NCI-H524 (cell line): Measurements from ENCODE around the gene RABGAP1L.

Experiments
- DNase-seq, 2 experiments: peaks; one replicate each; lab custom pipeline; 2025; lab: John Stamatoyannopoulos, UW

The RABGAP1L gene

DNA sequence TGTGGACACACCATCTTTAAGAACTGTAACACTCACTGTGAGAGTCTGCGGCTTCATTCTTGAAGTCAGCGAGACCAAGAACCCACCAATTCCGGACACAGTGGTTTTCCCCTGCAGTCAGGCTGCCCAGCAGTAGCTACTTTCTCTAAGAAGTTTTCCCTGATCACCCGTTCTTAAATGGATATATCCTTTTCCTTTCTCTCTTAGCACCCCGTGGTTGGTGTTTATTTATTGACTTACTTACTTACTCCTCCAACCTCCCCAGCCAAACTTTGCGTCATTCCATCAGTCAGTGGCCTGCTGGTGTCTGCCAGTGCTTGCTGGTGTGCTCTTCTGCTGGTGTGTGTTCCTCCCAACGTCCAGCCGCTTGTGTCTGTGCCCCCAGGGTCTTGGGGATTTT is 553.2 kb downstream of the RABGAP1L start:
- no peak for DNase-seq

DNA sequence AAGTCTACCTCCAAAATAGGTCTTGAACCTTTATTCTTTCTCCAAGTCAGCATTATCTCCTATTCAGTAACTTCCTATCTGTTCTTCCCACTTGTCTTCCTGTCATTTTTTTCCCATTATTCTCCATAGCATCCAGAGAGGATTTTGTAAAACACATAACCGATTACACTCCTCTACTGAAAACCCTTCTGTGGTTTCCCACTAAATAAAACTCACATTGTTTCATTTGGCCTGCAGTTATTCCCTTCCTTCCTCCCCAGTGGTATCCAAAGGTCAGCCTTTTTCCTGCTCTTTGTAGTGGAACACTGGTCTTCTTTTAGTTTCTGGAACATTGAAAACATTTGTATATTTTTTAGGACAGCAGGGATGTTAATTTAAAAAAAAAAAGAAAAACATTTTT is 554.5 kb downstream of the RABGAP1L start:
- DNase-seq: no peak

DNA sequence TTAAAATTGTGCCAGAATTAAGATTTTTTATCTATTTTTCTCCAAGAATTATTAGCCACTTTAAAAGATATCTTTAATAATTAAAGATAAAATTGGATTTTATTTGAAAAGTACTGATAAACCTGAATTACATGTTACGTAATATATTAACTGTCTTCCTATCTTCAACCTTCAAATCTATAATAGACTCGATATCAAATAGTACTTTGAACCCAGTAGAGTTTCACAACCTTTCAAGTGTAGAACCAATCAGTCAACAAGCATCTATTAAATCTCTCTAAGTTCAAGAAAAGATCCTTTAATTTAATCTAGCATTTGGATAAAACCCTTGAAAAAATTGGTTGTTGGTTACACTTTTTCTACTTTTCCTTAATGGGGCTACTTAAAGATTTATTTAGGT is 559.9 kb downstream of the RABGAP1L start:
- DNase-seq: no peak

DNA sequence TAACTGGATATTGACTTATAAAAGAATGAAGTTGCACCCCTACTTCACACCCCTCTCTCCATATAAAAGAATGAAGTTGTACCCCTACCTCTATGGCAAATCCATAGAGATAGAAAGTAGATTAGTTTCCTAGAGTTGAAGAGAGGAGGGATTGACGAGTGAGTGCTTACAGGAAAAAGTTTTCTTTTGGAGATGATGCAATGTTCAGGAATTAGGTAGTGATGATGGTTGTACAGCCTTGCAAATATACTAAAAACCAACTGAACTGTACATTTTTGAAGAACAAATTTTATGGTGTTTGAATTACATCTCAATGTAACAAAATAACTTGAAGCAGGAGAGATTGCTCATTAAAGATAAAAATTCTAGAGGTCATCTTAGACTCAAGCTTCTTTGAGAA is 561.3 kb downstream of the RABGAP1L start:
- DNase-seq: no peak

DNA sequence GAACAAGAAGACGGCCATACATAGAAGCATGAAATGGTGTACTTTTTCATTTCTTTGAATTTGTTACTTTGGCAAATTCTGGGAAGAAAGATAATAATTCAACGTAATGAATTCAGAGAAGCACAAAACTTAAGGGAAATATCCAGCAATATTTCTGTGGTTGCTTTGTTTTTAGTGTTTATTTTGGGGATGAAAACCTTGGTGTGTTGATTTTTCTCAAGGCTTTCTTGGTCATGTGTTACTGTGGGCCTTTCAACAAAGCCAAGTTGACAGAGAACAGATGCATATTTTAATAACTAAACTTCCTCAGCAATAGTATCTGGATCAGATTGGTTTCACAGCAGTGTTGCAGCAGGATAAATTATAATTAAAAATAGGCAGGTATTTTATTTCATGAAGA is 561.9 kb downstream of the RABGAP1L start:
- DNase-seq: no peak

DNA sequence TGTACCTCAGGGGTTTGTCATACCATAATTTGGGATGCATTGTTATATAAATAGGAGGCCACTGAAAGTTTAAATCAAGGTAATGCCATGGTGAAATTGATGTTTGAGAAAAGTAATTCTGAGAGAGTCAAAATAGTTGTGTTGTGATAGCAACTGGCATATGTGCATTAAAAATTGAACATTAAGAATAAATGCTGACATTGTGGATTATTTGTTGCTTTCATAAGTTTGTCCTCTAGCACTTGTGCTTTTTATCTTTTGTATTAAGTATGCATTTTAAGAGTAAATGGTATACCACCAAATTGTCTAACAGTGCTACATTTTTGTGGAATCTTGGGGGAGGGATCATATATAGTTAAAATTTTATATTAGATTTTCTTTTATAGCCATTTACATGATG is 564.5 kb downstream of the RABGAP1L start:
- no peak for DNase-seq

DNA sequence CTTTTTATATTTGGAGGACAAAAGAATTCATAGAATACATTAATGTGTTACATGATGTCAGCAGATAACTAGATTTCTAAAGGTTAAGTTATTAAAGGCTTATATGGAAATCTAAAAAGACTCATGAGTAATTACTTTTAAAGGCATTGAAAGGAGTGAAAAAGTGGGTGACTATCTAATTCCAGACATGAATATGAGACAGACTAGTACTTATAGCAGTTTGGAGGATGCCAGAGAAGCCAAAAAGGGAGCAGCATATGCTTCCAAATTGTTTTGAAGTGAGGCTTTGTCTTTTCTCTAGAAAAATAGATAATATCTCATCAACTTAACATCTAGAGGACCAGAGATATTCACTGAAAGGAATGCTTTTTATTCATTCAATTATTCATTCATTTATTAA is 564.9 kb downstream of the RABGAP1L start:
- DNase-seq: no peak

DNA sequence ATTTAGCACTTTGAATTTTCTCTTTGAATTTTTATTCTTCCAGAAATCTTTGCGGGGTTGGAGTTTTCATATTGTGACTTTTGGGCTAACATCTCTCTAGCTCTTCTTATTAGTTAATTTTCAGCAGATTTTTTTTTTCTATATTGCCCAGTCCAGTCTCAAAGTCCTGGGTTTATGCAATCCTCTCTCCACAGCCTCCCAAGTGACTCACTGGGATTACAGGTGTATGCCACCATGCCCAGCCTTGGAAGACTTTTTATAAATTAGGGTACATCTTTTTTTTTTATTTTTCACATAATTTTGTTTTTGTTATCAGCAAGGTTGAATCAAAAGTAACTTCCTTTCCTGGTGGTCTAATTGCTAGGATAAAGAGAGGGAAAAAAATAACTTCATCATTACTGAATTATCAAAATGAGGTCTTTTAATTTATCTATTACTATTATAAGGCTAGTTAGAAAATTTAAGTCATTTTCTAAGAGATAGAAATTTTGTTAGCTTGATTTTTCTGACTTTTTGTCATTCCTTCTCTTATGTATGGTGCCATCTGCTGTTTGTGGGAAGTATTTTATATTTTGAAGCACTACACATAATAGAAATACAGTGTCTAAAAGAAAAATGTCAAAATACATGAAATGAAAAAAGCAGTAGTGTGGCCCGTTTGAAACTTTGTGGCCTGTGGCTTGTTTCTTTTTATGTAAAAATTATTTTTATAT is 567.0 kb downstream of the RABGAP1L start:
- peak in 1 of 2 experiments; percentile 5 for DNase-seq

DNA sequence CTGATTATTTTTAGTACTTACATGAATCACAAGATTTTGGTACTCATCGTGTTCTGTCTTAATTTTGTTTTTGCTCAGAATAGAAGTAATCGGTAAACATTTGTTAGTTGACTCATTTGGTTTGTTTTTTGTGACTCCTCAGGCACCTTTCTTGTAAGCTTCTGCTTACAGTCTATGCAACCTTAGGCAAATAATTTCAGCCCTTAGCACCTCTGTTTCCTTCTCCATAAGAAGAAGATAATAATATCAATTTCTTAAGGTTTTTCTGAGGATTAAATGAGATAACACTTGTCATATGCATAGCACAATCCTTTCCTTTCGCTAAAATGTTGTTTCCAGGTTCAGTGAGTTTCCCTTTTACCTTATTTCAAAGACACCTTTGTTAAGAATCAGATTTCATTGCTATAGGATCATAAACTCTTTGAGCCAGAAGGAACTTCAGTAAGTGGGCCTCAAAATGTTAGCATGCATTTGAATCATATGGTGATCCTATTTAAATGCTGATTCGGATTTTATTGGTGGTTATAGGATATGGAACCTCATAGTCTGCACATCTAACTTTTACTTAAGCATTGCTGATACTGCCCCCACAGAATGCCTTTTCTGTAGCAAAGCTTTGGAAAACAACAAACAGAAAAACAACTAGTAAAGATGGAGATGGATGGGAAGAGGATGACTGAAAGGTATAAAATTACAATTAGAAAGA is 567.7 kb downstream of the RABGAP1L start:
- no peak for DNase-seq

DNA sequence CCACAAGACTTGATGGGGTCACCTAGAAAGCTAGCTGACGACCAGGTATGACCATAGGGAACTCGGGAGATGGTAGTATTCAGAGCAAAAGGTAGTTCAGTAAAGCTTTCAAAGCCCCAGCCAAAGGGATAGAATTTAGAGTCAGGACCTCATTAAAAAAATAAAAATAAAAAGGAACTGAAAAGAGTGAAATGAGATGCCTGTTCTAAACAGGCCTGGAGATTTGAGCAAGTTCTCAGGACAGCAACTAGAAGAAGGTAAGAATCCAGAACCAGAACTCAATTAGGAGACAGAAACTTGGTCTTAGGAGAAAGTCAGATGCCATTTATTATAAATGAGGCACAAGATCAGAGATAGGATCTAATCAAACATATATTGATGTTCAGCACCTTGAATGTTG is 575.0 kb downstream of the RABGAP1L start:
- DNase-seq: no peak

DNA sequence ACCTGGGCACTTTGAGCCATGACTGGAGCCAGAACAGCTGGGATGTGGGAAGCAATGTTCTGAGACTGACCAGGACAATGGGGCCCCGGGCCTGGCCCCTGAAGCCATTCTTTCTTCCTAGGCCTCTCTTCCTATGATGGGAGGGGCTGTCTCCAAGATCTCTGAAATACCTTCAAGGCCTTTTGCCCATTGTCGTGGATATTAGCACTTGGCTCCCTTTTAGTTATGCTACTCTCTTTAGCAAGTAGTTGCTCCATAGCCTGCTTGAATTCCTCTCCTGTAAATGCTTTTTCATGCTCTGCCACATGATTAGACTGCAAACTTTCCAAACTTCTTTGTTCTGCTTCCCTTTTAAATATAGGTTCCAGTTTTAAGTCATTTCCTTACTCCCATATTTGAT is 577.5 kb downstream of the RABGAP1L start:
- DNase-seq: no peak

DNA sequence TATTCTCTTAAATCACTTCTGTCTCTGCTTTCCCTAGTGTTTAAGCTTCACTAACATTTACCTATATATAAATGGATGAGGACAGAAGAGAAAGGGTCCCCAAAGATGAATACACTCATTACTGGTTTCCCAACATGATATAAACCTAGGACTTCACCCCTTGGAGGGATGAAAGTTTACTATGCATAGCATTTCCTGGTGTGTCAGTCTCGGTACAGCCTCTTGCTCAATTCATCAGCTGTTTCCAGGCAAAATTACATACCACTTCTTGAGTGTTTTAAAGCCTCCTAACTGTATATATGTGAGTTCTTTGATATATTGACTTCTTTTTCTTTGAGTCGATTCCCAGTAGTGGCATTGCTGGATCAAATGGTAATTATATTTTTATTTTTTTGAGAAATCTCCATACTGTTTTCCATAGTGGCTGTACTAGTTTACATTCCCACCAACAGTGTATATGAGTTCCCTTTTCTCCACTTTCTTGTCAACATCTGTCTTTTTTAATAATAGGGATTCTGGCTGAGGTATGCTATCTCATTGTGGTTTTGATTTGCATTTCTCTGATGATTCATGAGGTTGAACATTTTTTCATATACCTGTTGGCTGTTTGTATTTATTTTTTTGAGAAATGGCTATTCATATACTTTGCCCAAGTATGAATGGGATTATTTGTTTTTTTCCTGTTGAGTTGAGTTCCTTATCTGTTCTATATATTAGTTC is 581.1 kb downstream of the RABGAP1L start:
- no peak for DNase-seq

DNA sequence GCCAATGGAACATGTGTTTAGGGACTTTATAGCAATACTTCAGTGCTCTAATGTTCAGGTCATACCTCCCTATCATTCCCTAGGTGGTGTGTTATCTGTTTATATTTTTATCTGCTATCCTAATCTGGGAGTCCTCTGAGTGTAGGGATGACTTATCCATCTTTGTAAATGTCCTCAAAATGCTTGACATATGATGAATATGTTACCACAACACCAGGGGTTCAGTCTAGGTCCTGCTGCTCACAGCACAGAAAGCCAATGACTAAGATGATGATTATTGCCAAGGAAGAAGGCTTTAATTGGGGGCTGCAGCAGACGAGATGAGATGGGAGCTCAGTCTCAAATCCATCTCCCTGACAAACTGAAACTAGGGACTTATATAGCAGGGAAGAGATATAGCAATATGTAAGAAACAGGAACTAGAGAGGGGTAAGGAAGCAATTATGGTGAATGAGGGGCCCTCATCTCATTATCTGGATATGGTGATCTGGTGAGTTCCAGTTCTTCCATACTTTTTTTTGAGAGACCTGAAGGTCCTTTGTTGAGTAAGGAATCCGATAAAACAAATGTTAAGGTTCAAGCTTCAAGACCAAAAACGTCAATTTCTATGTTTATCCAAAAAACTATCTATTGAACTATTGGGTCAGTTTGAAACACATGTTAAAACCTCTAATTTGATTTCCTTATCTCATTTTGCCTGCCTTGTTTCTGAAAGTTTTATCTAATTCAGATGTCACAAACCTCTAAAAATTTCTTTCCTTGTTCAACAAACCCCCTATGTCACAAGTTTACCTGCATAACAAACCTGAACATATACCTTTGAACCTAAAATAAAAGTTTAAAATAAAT is 583.7 kb downstream of the RABGAP1L start:
- no peak for DNase-seq

DNA sequence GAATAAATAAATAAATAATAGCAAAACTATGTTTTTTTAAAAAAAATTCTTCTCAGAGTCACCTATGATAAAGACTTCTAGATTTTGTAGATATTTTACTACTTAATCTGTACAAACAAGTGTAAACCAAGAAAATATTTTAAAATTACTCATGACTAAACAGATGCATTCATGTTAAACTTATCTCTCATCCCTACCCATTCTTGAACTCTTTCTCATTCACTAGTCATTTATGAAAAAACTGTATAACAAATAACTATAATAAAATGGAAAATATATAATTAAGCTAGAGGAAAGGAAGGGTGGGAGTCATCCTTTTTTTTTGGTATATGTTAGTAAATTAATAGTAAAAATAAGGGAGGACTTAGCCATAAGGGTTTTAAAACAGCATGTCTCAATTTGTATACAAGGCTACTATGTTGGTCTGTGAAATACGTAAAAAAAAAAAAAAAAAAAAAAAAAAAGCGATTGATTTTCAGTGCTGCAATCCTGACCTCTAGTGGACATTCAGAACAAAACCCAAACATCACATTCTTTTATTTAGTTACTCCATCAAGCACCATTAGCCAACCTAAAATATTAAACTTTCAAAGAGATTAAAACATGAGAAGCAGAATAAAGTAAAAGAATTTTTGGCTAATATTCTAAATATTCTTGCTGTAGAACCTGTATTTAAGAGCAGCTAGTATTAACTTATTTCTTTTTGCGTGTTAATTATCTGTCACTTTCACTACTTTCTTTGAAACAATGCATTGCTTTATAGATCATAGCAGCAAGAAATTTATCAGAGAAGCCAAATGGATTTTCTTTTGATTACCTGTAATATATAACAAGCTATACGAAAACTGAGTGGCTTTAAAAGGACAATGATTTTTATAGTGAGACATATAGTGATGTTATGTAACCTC is 584.6 kb downstream of the RABGAP1L start:
- DNase-seq: peak in 1 of 2 experiments; percentile 51

DNA sequence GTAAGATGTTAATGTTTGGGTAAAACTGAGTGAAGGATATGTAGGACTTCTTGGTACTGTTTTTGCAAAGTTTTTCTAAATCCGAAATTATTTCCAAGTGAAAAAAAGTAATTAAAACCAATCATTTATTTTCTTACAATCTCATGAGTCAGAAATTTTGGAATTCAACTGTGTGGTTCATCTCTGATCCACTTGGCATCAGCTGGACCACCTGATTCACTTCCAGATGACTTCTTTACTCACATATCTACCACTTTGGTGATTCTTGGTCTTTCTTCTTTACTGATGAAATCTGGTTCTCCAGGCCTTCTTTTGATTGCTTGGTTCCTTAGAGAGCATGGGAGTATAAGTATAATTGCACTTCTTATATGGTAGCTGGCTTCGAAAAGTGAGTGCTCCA is 585.6 kb downstream of the RABGAP1L start:
- DNase-seq: no peak

DNA sequence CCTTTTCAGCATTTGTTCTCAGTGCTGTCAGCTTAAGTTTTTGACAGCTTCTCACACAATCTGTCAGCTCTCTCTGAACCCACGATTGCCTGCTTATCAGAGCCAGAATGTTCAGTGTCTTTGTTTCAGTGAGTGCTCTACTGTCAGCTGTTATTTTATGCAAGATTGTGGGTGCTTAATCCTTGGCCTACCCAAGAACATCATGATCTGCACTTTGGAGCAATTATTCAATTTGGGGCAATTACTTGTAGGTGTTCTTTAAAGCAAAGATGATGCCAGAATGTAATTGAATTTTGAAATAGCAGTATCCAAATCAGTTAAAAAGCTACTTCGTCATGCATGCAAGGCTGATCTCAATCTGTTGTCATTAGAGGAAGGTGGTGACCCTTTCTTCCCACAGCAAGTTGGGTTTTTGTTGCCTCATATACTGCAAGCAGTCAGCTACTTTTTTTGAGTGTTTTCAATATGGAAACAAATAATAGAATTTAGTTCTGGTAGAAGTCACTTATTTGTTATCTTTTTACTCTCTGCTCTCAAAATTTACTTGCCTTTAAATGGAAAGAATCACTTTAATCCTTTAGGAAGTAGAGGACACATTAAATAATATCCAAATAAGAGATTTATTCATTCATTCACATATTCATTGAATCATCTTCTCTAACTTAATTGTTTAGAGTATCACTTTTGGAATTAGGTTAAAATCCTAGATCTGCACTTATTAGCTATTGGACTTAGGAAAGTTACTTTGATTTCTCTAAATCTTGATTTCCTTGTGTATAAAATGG is 586.9 kb downstream of the RABGAP1L start:
- DNase-seq: peak; percentile 85 to 88

DNA sequence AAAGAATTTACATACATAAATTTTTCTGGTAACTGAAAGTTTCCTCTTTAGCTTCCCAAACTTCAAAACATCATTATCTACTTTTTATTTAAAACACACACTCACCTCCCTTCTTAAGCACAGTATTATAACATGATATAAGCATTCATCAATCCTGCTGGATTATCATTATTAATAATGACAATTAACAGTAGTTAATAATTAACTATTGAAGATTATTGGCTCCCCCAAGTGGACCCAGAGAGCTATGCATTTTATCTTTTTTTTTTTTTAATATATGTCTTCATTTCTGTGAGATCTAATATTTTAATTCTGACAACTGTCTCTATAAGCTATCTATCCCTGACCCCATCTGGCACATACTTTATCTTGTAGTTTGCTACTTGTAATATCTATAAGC is 588.3 kb downstream of the RABGAP1L start:
- DNase-seq: no peak

DNA sequence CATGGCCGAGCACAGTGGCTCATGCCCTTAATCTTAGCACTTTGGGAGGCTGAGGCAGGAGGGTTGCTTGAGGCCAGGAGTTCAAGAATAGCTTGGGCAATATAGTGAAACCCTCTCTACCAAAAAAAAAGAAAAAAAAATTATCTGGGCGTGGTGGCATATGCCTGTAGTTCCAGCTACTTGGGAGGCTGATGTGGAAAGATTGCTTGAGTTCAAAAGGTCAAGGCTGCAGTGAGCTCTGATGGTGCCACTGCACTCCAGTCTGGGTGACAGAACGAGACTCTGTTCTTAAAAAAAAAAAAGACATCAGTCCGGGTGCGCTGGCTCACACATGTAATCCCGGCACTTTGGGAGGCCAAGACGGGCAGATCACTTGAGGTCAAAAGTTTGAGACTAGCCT is 589.3 kb downstream of the RABGAP1L start:
- no peak for DNase-seq

DNA sequence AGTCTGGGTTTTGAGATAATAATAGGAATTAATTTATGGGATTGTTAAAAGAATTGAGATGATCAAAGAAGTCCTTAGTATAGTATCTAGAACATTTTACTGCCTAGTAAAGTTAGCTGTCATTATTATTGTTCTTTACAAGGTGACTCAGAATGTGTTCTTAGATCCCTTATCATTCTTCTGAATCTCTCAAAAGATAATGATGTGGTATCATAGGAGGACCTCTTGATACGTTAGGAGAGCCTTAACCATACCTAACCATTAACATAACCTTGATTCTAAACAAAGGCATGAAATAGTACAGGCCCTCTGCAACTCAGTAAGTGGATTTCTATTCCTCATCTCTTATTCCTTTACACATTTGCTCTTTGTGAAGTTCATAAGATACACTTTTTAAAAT is 593.8 kb downstream of the RABGAP1L start:
- no peak for DNase-seq

DNA sequence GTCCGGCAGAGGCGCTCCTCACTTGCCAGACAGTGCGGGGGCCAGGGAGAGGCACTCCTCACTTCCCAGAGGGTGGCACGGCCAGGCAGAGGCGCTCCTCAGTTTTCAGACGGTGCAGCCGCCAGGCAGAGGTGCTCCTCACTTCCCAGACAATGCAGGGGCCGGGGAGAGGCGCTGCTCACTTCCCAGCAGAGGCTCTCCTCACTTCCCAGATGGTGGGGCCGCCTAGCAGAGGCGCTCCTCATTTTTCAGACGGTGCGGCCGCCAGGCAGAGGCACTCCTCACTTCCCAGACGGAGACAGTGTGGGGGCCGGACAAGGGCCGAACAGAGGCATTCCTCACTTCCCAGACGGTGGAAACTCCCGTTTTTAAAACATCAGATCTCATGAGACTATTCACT is 602.0 kb downstream of the RABGAP1L start:
- no peak for DNase-seq
